Lower lobe of right lung (tissue), 2 donors: Measurements from ENCODE around the gene MARCHF2. TPM values are rescaled to one million over a fixed set of nuclear protein-coding genes. Genes with fewer than 3 reads are reported as not detected.
A peak's percentile ranks its signal among the peaks of the same experiment; 100 is the strongest.

Experiments used
- ATAC-seq, 2 donors: fragments of 200-7000 bp; cut with Tn5 transposase; one replicate each; pipeline ENCODE4 v1.9.1; 2020 to 2022; ENCODE audit warnings: mild to moderate bottlenecking in 2 of 2, moderate library complexity in 2 of 2
- DNase-seq: peaks from one replicate; pipeline ENCODE4 v3.0.0-alpha.2; 2020
- H3K27ac ChIP-seq: fragments of 200-600 bp; one replicate; pipeline ENCODE4 v1.8.0; 2022
- H3K27me3 ChIP-seq: fragments of 200-600 bp; one replicate; pipeline ENCODE4 v1.8.0; 2022; ENCODE audit warnings: low read depth
- H3K36me3 ChIP-seq: fragments of 200-600 bp; one replicate; pipeline ENCODE4 v1.8.0; 2022; ENCODE audit warnings: mild to moderate bottlenecking
- H3K4me1 ChIP-seq: fragments of 200-600 bp; one replicate; pipeline ENCODE4 v1.8.0; 2022
- H3K4me3 ChIP-seq: fragments of 200-600 bp; one replicate; pipeline ENCODE4 v1.8.0; 2022; ENCODE audit warnings: mild to moderate bottlenecking
- H3K9me3 ChIP-seq: fragments of 200-600 bp; one replicate; pipeline ENCODE4 v1.8.0; 2022
- CTCF ChIP-seq: fragments of 200-600 bp; IDR thresholded peaks from one replicate; pipeline ENCODE4 v1.8.0; 2022; ENCODE audit warnings: antibody characterized with exemption, mild to moderate bottlenecking
- intact Hi-C: fragments of 100-400 bp; cut with DNase I; formaldehyde crosslinking; loops from one replicate; pipeline ENCODE4 v1.11.0; 2022
- total RNA-seq: library from RNA; stranded (reverse); fragmentation: NEBNext Ultra II Directional; extraction: Animal tissue kit (Norgen Biotek cat#: 25700); gene quantifications from one replicate; pipeline ENCODE4 v1.2.1, GENCODE V29; 2021
- donor health status: DM: no; HTN: yes; CAD: no; lungs with severe emphysema.

Gene MARCHF2
- total RNA-seq, 1 donor from 2014 or later: 60.1 TPM

GRCh38 chr19:8393192-8393870 lies 19.8 kb upstream of the MARCHF2 start:
- H3K9me3 ChIP-seq: no peaks in the 10 kb centered on the region
- H3K4me3 ChIP-seq: no peak overlapping the region
- ATAC-seq (no peak), DNase-seq (peak; percentile 37)
- H3K27ac ChIP-seq: peak overlapping the region; percentile 73
- intact Hi-C loops: no loop called here
- no peaks in the 10 kb centered on the region for H3K27me3 ChIP-seq
- no peaks in the 10 kb centered on the region for H3K36me3 ChIP-seq
- H3K4me1 ChIP-seq: peaks cover 81% of the 10 kb centered on the region
- no peak for TF ChIP-seq CTCF

GRCh38 chr19:8393871-8394250 lies 19.2 kb upstream of the MARCHF2 start:
- intact Hi-C loops: no loop called here
- ATAC-seq (no peak), DNase-seq (no peak)
- Histone ChIP-seq H3K27me3 (no peaks in the 10 kb centered on the region), H3K9me3 (no peaks in the 10 kb centered on the region), H3K27ac (peak overlapping the region; percentile 73), H3K36me3 (no peaks in the 10 kb centered on the region), H3K4me3 (no peak overlapping the region), H3K4me1 (peaks cover 81% of the 10 kb centered on the region)
- TF ChIP-seq CTCF: no peak

DNA sequence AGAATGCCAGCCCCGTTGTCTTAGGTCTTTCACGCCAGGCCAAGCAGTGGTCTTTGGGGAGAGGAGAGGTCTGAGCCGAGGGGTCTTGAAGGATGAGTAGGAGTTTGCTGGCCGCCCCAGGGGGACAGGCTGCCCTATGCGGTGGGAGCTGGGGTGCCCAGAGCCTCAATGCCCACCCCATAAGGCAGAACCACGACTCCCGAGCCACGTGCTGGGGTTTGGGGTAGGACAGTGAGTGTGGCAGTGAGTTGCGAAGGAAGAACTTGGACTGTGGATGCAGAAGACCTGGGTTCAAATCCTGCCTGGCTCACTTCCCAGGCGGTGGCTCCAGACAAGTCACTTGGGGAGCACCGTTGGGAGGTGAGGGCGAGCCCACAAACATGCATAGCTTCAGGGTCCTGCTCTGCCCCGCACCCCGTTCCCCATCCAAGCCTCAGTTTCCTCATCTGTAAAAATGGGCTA lies 17.5 kb upstream of the MARCHF2 start:
- Histone ChIP-seq H3K27me3 (no peaks in the 10 kb centered on the region), H3K4me1 (peaks cover 72% of the 10 kb centered on the region), H3K4me3 (no peak overlapping the region), H3K9me3 (no peaks in the 10 kb centered on the region), H3K27ac (peak overlapping the region; percentile 73), H3K36me3 (peaks cover 17% of the 10 kb centered on the region)
- no peak for ATAC-seq
- no peak for TF ChIP-seq CTCF
- no peak for DNase-seq
- intact Hi-C loops: no loop called here

- Histone ChIP-seq H3K27me3 (no peaks in the 10 kb centered on the region), H3K36me3 (peaks cover 21% of the 10 kb centered on the region), H3K4me3 (no peak overlapping the region), H3K9me3 (no peaks in the 10 kb centered on the region), H3K27ac (peak overlapping the region; percentile 8), H3K4me1 (peaks cover 68% of the 10 kb centered on the region)
- no peak for TF ChIP-seq CTCF
- intact Hi-C loops: no loop called here
- DNase-seq (no peak), ATAC-seq (no peak)
Observed at GRCh38 chr19:8396185-8396562, 16.9 kb upstream of the MARCHF2 start.

DNA sequence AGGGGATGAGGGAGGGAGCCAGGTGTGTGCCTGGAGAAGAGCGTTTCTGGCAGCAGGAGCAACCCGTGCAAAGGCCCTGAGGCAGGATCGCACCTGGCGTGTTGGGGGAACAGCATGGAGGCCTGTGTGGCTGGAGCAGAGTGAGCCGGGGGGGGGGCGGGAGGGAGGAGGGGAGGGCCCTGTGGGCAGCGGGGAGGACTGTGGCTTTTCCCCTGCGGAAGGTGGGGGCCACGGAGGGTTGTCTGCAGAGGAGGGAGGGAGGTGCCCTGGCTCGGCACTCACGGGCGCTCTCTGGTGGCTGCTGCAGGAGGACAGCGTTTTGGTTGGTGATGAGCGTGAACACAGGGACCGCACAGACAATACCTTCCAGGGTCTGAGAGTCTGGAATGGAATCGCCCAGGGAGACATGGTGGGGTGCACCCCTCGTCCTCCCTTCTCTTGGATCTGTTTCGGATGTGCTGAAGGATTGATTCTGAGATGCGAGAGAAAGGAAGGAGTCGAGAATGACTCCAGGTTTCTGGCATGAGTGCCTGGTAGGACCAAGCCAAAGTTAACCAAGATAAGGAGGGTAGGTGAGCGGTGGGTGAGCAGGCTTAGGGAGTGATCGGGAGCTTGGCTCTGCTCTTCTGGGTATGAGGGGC lies 16.4 kb upstream of the MARCHF2 start:
- Histone ChIP-seq H3K27ac (peak overlapping the region; percentile 31), H3K4me1 (peaks cover 63% of the 10 kb centered on the region), H3K4me3 (no peak overlapping the region), H3K9me3 (no peaks in the 10 kb centered on the region), H3K36me3 (peaks cover 24% of the 10 kb centered on the region), H3K27me3 (no peaks in the 10 kb centered on the region)
- peak; percentile 62 to 65 for ATAC-seq
- peak; percentile 64 for TF ChIP-seq CTCF
- DNase-seq: peak; percentile 79
- intact Hi-C loops: no loop called here
